ENCODE measurements around the gene CYP2W1. TPM values are rescaled to one million over a fixed set of nuclear protein-coding genes. Genes with fewer than 3 reads are reported as not detected.
"Not testable (repeated sequence)": the region's sequence is repeated elsewhere in the genome, so short reads cannot be mapped to it uniquely, and the experiment has no call there.

The CYP2W1 gene
- not detected in 2 replicates for total RNA-seq

GRCh38 chr7:983004-983615, at the start of gene CYP2W1:
CYP2W1 (plus strand) TSS chr7:983181; CDS start chr7:983212, 31 bp downstream.
- intact Hi-C loops (cut with micrococcal nuclease), result no loop called here

- intact Hi-C loops (cut with micrococcal nuclease), result no loop called here
These were observed 48.4 kb upstream of the CYP2W1 start for GRCh38 chr7:934469-935163.

- intact Hi-C loops (cut with micrococcal nuclease), result no loop called here
These were observed 47.7 kb upstream of the CYP2W1 start for GRCh38 chr7:935164-935873.

GRCh38 chr7:935874-936385, 47.1 kb upstream of the CYP2W1 start:
- intact Hi-C loops (cut with micrococcal nuclease), result loop anchor here (2.0 kb wide), 1 partner anchor 13 kb away; no protein-coding TSS in a partner anchor

- intact Hi-C loops (cut with micrococcal nuclease), result loop anchor here (2.0 kb wide), 1 partner anchor 14 kb away; no protein-coding TSS in a partner anchor
These were observed 46.5 kb upstream of the CYP2W1 start for GRCh38 chr7:936386-937054.

- intact Hi-C loops (cut with micrococcal nuclease), result loop anchor here (2.0 kb wide), 1 partner anchor 15 kb away; no protein-coding TSS in a partner anchor
These were observed 45.0 kb upstream of the CYP2W1 start for GRCh38 chr7:937856-938484.

- intact Hi-C loops (cut with micrococcal nuclease), result no loop called here
These were observed 44.3 kb upstream of the CYP2W1 start for GRCh38 chr7:938546-939185.

- intact Hi-C loops (cut with micrococcal nuclease), result no loop called here
These were observed 43.1 kb upstream of the CYP2W1 start for GRCh38 chr7:939843-940242.

- intact Hi-C loops (cut with micrococcal nuclease), result no loop called here
These were observed 42.2 kb upstream of the CYP2W1 start for GRCh38 chr7:940599-941408.

GRCh38 chr7:943793-944192, 39.2 kb upstream of the CYP2W1 start:
- intact Hi-C loops (cut with micrococcal nuclease), result not testable (repeated sequence)

GRCh38 chr7:944744-945143, 38.2 kb upstream of the CYP2W1 start:
- intact Hi-C loops (cut with micrococcal nuclease), result no loop called here

GRCh38 chr7:945147-945555, 37.8 kb upstream of the CYP2W1 start:
- intact Hi-C loops (cut with micrococcal nuclease), result no loop called here

- intact Hi-C loops (cut with micrococcal nuclease), result no loop called here
These were observed 37.3 kb upstream of the CYP2W1 start for GRCh38 chr7:945556-946255.

GRCh38 chr7:946256-946996, 36.6 kb upstream of the CYP2W1 start:
- intact Hi-C loops (cut with micrococcal nuclease), result no loop called here

- intact Hi-C loops (cut with micrococcal nuclease), result no loop called here
These were observed 35.4 kb upstream of the CYP2W1 start for GRCh38 chr7:947391-948210.

- intact Hi-C loops (cut with micrococcal nuclease), result no loop called here
These were observed 33.7 kb upstream of the CYP2W1 start for GRCh38 chr7:949021-949934.

Measured in T-helper 2 cell treated with Interferon-gamma antibody and Interleukin-4, amounts not matched to agents 100 ng/mL and 5 ng/mL, for 36 hours (primary cell).